NCI-H748 (cell line): Measurements from ENCODE around the gene PLXNA4.

ENCODE experiments used
- DNase-seq: peaks from one replicate; lab custom pipeline; 2025; ENCODE audit not compliant: unreplicated experiment; lab: John Stamatoyannopoulos, UW

PLXNA4 gene

GRCh38 chr7:132564849-132565248, 11.4 kb downstream of the PLXNA4 start:
- DNase-seq: no peak

GRCh38 chr7:132564090-132564489, 12.2 kb downstream of the PLXNA4 start:
- DNase-seq: no peak

GRCh38 chr7:132562690-132563089, 13.6 kb downstream of the PLXNA4 start:
- no peak for DNase-seq

DNA sequence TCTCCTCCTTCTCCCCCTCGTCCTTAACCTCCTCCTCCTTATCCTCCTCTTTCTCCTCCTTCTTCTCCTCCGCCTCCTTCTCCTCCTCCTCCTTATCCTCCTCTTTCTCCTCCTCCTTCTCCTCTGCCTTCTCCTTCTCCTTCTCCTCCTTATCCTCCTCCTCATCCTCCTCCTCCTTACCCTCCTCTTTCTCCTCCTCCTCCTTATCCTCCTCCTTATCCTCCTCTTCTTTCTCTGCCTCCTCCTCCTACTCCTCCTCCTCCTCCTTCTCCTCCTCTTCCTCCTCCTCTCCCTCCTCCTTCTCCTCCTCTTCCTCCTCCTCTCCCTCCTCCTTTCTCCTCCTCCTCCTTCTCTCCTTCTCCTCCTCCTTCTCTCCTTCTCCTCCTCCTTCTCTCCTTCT, 14.5 kb downstream of the PLXNA4 start:
- no peak for DNase-seq

DNA sequence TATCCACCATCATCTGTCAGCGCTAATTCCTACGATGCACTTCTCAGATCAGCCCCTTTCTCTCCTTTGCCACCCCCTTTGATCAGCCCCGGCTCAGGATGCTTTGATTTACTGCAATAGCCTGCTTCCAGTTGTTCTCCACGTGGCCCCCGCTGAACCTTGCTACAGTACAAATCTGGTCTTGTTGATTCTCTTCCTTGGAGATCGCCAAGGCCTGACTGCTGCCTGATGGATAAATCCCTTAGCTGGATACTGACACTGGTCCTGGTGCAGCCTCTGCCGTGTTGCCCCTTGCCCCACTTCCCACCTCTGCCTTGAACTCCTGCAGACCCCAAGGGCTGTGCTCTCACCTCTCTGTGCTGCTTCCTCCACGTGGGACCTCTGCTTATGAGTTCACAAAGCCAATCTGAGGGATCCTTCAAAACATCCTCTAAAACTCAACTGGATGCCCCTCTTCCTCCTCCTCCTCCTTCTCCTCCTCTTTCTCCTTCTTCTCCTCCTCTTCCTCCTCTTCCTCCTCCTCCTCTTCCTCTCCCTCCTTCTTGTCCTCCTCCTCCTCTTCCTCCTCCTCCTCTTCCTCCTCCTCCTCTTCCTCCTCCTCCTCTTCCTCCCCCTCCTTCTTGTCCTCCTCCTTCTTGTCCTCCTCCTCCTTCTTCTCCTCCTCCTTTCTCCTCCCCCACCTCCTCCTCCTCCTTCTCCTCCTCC, 15.3 kb downstream of the PLXNA4 start:
- no peak for DNase-seq

DNA sequence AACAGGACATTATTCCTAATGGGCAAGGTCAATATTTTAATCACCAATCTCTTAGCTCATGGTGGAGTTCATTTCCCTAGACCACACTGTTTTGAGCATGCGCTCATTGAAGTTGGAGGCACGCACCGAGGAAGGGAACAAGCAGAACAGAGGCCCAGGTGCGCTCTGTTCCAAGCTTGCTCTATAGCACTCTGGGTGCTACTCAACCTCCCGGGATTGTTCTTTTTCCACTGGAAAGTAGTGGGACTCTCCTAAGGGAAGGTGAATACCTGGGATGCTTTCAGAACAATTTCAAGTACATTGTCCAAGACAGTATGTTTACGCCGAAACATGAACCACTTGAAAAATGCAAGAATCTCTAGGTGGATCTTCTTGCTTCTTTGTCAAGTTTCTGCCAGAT, 16.2 kb downstream of the PLXNA4 start:
- DNase-seq: no peak

GRCh38 chr7:132558815-132559214, 17.5 kb downstream of the PLXNA4 start:
- no peak for DNase-seq

GRCh38 chr7:132557489-132558044, 18.7 kb downstream of the PLXNA4 start:
- peak; percentile 26 for DNase-seq

GRCh38 chr7:132554446-132554845, 21.8 kb downstream of the PLXNA4 start:
- DNase-seq: no peak

- DNase-seq: no peak
These were observed 23.2 kb downstream of the PLXNA4 start for GRCh38 chr7:132553031-132553430.

GRCh38 chr7:132551886-132552285, 24.4 kb downstream of the PLXNA4 start:
- DNase-seq: peak; percentile 62

DNA sequence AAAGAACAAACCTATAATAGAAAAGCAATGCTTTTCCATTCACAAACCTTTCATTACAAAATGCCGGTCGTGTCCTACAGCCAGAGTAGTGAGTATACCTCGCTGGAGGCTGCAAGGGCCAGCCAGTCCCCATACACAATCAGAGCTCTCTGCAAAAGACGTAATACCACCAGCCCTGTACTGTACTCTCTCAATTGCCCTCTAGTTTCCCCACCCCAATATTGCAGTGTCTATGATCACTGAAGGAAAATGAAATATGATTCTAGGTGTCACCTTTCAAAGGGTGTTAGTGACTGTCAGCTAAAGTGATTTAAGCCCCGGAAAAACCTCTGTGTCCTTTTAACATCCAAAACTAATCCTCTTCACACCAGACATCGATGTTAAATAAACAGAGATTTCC, 24.8 kb downstream of the PLXNA4 start:
- peak; percentile 60 for DNase-seq

- DNase-seq: no peak
These were observed 27.7 kb downstream of the PLXNA4 start for GRCh38 chr7:132548489-132549078.

DNA sequence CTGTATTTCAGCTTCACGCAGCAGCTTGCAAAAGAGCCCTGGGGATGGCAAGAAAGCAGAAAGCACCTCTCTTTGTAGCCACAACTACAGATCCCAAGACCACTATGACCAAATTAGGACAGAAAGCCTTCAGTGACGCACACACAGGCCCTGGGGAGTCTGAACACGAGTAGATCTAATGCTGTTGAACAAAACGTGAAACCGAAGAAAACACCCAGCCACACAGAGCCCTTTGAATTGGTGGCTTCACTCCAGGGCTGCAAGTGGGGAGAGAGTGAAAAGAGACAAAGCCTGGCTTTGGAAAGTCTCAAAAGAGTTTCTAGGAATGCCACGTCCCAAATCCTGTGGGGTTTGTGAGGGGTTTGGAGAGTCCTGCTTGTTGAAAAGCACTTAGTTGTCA, 28.4 kb downstream of the PLXNA4 start:
- DNase-seq: no peak

DNA sequence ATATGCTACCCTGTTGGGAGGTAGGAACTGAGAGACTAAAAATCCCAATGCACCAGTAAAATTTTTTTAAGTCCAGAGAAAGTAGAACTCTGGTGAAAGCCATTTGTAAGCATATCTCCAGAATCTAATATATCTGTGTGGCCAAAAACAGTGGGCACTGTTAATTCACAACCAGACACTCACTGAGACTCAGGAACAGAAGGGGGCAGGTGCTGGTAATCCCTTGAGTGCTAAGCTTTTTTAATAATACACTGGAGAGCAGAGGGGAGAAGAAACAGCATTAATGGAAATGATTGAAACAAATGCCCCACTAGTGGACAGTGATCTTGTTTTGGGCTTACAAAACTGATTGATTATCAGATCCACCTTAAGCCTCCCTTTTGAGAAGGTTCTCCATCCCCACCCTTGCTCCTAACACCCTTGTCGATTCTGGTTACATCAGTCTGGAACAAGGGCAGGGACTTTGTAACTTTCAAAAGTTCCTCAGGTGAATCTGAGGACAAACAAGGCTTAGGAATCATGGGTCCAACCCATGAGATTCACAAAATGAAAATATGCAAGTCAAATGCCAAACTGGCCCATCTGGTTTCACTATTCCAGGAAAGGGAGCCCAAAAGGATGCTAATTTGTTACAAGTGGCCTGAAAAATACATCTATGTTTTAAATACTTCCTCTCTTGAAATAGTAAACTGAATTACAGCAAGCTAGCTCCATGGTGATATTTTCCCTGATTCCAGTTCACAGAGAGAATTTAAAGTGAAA, 29.7 kb downstream of the PLXNA4 start:
- no peak for DNase-seq

DNA sequence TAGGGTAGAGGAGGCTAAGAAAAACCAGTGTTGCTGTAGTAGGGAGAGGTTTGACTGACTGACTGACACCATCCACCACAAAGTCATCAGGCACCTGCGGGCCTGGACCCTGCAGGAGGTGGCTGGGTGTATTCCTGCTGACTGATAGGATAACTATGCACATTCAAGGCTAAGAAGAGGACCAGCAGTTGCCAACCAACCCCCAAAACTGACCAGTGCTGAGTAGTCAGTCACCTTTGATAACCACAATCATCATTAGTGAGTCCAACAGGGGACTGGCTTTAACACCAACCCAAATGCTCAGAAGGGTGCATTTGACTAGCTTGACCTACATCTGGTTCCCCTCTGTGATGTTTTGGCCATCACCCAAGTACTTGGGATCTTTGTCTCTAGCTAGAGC, 30.5 kb downstream of the PLXNA4 start:
- DNase-seq: no peak

- no peak for DNase-seq
These were observed 31.3 kb downstream of the PLXNA4 start for GRCh38 chr7:132544999-132545398.

DNA sequence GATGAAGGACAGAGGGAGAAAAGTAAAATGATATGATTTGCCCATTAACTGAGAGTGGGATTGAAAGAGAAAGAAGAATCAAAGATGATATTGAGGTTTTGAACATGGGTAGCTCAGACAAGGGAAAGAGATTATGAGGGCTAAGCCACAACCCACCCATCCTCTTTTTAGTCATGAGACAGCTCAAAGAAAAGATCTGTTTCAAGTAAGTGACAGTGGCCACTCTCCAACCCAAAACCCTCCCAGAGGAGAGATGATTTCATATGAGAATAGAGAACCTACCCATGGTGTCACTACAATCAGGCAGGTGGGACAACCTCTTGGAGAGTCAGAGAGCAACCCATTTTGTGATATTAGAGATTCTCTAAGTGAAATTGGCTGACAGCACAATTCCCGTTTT, 32.2 kb downstream of the PLXNA4 start:
- DNase-seq: no peak

- DNase-seq: no peak
These were observed 33.4 kb downstream of the PLXNA4 start for GRCh38 chr7:132542895-132543294.

DNA sequence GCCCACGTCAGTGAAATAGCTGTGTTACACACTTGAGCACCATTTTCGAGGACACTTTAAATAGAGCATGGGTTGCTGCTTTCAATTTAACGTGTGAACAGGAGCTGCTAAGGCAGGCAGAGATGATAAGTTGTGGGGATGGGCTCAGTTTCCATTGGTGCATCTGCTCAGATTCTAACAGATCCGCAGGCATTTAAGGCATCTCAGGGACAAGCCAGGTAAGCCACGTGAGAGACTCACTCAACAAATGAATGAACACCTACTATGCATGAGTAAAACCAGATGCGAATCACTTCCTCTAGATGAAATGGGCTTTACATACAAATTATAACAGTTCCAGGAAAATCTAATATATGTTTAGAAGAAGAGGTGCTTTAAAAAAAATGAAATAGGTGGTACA, 34.6 kb downstream of the PLXNA4 start:
- DNase-seq: no peak

DNA sequence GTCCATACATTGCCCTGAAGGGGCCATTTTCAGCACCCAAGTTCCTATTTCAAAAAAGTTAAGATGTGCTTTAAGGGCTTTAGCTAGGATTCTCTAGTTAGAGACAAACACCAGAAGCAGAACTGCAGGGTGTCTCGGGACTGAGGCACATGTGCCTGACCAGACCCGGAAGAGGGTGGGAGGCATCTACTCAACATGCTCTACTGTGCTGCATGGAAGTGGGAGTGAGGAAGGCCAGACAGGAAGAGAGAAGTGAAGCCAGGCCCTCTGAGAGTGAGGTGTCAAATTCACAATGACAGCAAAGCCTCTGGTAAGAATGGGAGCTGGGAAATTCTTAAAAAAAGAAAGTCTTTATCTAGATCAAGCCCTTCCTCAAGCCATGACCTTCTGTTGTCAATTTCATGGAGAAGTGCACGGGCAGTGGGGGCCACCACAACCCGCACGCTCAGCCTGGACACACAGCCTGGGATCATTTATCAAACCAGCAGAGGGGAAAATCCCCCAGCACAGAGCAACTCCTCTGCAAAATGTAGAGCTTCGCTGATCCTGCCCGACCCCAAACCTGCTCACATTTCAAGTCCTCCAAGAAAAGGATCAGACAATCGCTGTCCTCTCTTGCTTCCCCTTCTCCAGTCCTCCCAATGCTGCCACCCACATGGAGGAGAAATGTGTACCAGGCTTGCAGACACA, 38.7 kb downstream of the PLXNA4 start:
- DNase-seq: no peak
